Uterus (tissue), 2 donors: ENCODE data around the gene CALHM2.

Experiments used
- CTCF ChIP-seq, 4 experiments: fragments of 200-600 bp in 2 of 4; fragments of 450-650 bp in 2 of 4; sonication (generic) in 2 of 4; IDR thresholded peaks; one replicate each; pipeline ENCODE4 v1.5.1; 2016 to 2019; ENCODE audit warnings: antibody characterized with exemption in 4 of 4, mild to moderate bottlenecking in 2 of 4, moderate library complexity in 1 of 4
- POLR2A ChIP-seq, 2 donors: fragments of 450-650 bp; IDR thresholded peaks; one replicate each; pipeline ENCODE4 v1.6.1; 2016; ENCODE audit warnings: antibody characterized with exemption in 2 of 2, mild to moderate bottlenecking in 1 of 2, moderate library complexity in 1 of 2

GRCh38 chr10:103466734-103467133, 14.6 kb upstream of the CALHM2 start:
- TF ChIP-seq CTCF (IDR thresholded peaks at IDR 0.05) = no peak
- no peak for TF ChIP-seq POLR2A (IDR thresholded peaks at IDR 0.05)
